KMS-11 (cell line): ENCODE data around the gene ZMYND10.
A peak's percentile ranks its signal among the peaks of the same experiment; 100 is the strongest.

Source experiments
- H2AFZ ChIP-seq: fragments of 200-600 bp; sonication (generic); 2 replicates; pipeline ENCODE4 v1.6.1; 2016; ENCODE audit warnings: antibody characterized with exemption, mixed run types, low read depth
- H3K27ac ChIP-seq: fragments of 200-600 bp; sonication (generic); 2 replicates; pipeline ENCODE4 v1.6.1; 2016; ENCODE audit warnings: mild to moderate bottlenecking, mixed run types
- H3K27me3 ChIP-seq: fragments of 200-600 bp; sonication (generic); 2 replicates; pipeline ENCODE4 v1.6.1; 2017; ENCODE audit warnings: mild to moderate bottlenecking, low read depth, mixed run types, moderate library complexity; ENCODE audit not compliant: insufficient read depth
- H3K36me3 ChIP-seq: fragments of 200-600 bp; sonication (generic); 2 replicates; pipeline ENCODE4 v1.6.1; 2017; ENCODE audit warnings: mild to moderate bottlenecking, mixed run types; ENCODE audit not compliant: insufficient read depth
- H3K4me1 ChIP-seq: fragments of 200-600 bp; sonication (generic); 2 replicates; pipeline ENCODE4 v1.6.1; 2016; ENCODE audit warnings: mild to moderate bottlenecking, low read depth, mixed run types; ENCODE audit not compliant: poor library complexity, severe bottlenecking
- H3K4me2 ChIP-seq: fragments of 200-600 bp; sonication (generic); 2 replicates; pipeline ENCODE4 v1.7.0; 2016; ENCODE audit warnings: mild to moderate bottlenecking, mixed run types
- H3K4me3 ChIP-seq: fragments of 200-600 bp; sonication (generic); IDR thresholded peaks from 2 replicates; pipeline ENCODE4 v1.6.1; 2017; ENCODE audit warnings: low read depth, low read length, mixed read lengths; ENCODE audit not compliant: insufficient read depth
- H3K79me2 ChIP-seq: fragments of 200-600 bp; sonication (generic); 2 replicates; pipeline ENCODE4 v1.6.1; 2016; ENCODE audit warnings: low read depth, mixed run types; ENCODE audit not compliant: insufficient read depth
- H3K9ac ChIP-seq: fragments of 200-600 bp; sonication (generic); 2 replicates; pipeline ENCODE4 v1.6.1; 2016; ENCODE audit warnings: mild to moderate bottlenecking, mixed run types
- H4K20me1 ChIP-seq: fragments of 200-600 bp; sonication (generic); 2 replicates; pipeline ENCODE4 v1.6.1; 2016; ENCODE audit warnings: mild to moderate bottlenecking, mixed run types; ENCODE audit not compliant: insufficient read depth
- CTCF ChIP-seq: fragments of 200-600 bp; sonication (generic); conservative IDR thresholded peaks from 2 replicates; pipeline ENCODE4 v1.6.1; 2017; ENCODE audit warnings: low read depth, mild to moderate bottlenecking, antibody characterized with exemption, low read length, moderate library complexity, mixed read lengths

Gene ZMYND10

GRCh38 chr3:50297896-50298725 is 47.4 kb downstream of the ZMYND10 start:
- Histone ChIP-seq H3K36me3 (no peaks in the 10 kb centered on the region), H3K9ac (no peak overlapping the region), H3K27me3 (no peaks in the 10 kb centered on the region), H2AFZ (no peak overlapping the region), H3K27ac (no peak overlapping the region), H4K20me1 (no peaks in the 10 kb centered on the region), H3K4me3 (peak overlapping the region; percentile 64), H3K79me2 (no peaks in the 10 kb centered on the region), H3K4me1 (peaks cover 17% of the 10 kb centered on the region), H3K4me2 (peak overlapping the region; percentile 51; the same call in 1 of the 2 replicates)
- no peak for TF ChIP-seq CTCF

- Histone ChIP-seq H3K27me3 (no peaks in the 10 kb centered on the region), H2AFZ (no peak overlapping the region), H3K79me2 (no peaks in the 10 kb centered on the region), H3K4me2 (no peak overlapping the region), H3K4me1 (peaks cover 22% of the 10 kb centered on the region), H4K20me1 (no peaks in the 10 kb centered on the region), H3K4me3 (no peak overlapping the region), H3K36me3 (no peaks in the 10 kb centered on the region), H3K9ac (no peak overlapping the region), H3K27ac (no peak overlapping the region)
- no peak for TF ChIP-seq CTCF
These were observed 48.2 kb downstream of the ZMYND10 start for GRCh38 chr3:50297384-50297775.

- no peak overlapping the region for H2AFZ ChIP-seq
- peaks cover 22% of the 10 kb centered on the region for H3K4me1 ChIP-seq
- no peak overlapping the region for H3K9ac ChIP-seq
- no peak for TF ChIP-seq CTCF
- H3K79me2 ChIP-seq: peaks cover 1% of the 10 kb centered on the region
- H3K27me3 ChIP-seq: no peaks in the 10 kb centered on the region
- H3K27ac ChIP-seq: no peak overlapping the region
- H3K4me3 ChIP-seq: no peak overlapping the region
- H4K20me1 ChIP-seq: no peaks in the 10 kb centered on the region
- no peaks in the 10 kb centered on the region for H3K36me3 ChIP-seq
- H3K4me2 ChIP-seq: no peak overlapping the region
These were observed 48.7 kb downstream of the ZMYND10 start for GRCh38 chr3:50296721-50297383.

- Histone ChIP-seq H3K4me1 (peaks cover 22% of the 10 kb centered on the region), H3K4me3 (no peak overlapping the region), H3K27ac (no peak overlapping the region), H4K20me1 (no peaks in the 10 kb centered on the region), H3K9ac (no peak overlapping the region), H3K79me2 (peaks cover 12% of the 10 kb centered on the region), H3K4me2 (no peak overlapping the region), H2AFZ (no peak overlapping the region), H3K36me3 (no peaks in the 10 kb centered on the region), H3K27me3 (no peaks in the 10 kb centered on the region)
- no peak for TF ChIP-seq CTCF
These were observed 49.7 kb downstream of the ZMYND10 start for GRCh38 chr3:50295553-50296431.
